VCaP (cell line): Measurements from ENCODE around the gene CTBP2.
"Not testable (repeated sequence)": the region's sequence is repeated elsewhere in the genome, so short reads cannot be mapped to it uniquely, and the experiment has no call there.

Source experiments
- H3K27ac ChIP-seq: fragments of 450-650 bp; 2 replicates; pipeline ENCODE4 v1.5.1; 2017
- TF ChIP-seq, protein P1 (sequence below): fragments of 450-650 bp; conservative IDR thresholded peaks from 2 replicates; pipeline ENCODE4 v1.5.1; 2017; ENCODE audit warnings: mild to moderate bottlenecking, moderate library complexity

The CTBP2 gene

GRCh38 chr10:125192620-125193019, 32.3 kb upstream of the CTBP2 start:
- no peak overlapping the region for H3K27ac ChIP-seq
- TF ChIP-seq, protein P1, sequence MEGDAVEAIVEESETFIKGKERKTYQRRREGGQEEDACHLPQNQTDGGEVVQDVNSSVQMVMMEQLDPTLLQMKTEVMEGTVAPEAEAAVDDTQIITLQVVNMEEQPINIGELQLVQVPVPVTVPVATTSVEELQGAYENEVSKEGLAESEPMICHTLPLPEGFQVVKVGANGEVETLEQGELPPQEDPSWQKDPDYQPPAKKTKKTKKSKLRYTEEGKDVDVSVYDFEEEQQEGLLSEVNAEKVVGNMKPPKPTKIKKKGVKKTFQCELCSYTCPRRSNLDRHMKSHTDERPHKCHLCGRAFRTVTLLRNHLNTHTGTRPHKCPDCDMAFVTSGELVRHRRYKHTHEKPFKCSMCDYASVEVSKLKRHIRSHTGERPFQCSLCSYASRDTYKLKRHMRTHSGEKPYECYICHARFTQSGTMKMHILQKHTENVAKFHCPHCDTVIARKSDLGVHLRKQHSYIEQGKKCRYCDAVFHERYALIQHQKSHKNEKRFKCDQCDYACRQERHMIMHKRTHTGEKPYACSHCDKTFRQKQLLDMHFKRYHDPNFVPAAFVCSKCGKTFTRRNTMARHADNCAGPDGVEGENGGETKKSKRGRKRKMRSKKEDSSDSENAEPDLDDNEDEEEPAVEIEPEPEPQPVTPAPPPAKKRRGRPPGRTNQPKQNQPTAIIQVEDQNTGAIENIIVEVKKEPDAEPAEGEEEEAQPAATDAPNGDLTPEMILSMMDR, result no peak

GRCh38 chr10:125192005-125192404, 31.6 kb upstream of the CTBP2 start:
- TF ChIP-seq, protein P1, result no peak
- no peak overlapping the region for H3K27ac ChIP-seq

DNA sequence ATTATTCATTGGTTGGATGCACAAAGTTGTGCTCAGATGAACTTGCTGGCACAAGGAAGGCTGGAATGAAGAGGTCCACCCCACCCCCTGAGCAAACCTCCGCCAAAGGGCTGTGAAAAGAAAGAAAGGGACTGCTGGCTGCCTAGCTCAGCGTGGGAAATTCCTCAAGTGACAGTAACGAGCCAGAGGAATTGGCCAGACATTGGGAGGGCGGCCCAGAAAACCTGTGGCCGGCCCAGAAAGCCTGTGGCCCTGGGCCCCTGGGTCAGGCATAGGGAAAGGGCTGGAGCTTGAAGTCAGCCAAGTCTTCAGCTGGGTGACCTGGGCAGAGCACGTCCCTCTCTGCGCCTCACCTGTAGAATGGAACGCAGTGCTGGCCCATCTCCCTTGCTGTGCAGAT, 30.6 kb upstream of the CTBP2 start:
- no peak overlapping the region for H3K27ac ChIP-seq
- TF ChIP-seq, protein P1, result no peak

GRCh38 chr10:125190414-125190813, 30.1 kb upstream of the CTBP2 start:
- TF ChIP-seq, protein P1, result no peak

DNA sequence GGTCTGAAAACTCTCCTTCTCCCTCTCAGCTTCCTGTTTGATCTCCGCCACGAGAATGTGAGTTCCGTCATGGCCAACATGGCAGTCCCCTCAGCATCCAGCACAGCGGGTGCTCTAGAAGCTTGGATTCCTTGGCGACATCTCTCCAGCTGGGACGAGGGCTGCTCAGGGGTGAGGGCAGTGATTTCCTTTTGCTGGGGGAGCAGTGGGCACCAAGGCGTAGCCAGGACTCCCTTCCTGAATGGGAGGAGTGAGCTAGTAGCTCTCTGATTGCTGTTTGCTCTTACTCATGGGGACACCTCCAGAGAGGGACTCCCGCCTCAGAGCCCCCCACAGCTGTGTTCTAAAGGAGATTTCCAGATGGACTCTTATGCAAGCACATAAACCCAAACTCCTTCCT, 28.8 kb upstream of the CTBP2 start:
- H3K27ac ChIP-seq, result no peak overlapping the region
- TF ChIP-seq, protein P1, result no peak

More at GRCh38 chr10:125190414-125190813, 30.1 kb upstream of the CTBP2 start:
- no peak overlapping the region for H3K27ac ChIP-seq

- TF ChIP-seq, protein P1, result no peak
- no peak overlapping the region for H3K27ac ChIP-seq
Observed at GRCh38 chr10:125187238-125188194, 27.2 kb upstream of the CTBP2 start.

DNA sequence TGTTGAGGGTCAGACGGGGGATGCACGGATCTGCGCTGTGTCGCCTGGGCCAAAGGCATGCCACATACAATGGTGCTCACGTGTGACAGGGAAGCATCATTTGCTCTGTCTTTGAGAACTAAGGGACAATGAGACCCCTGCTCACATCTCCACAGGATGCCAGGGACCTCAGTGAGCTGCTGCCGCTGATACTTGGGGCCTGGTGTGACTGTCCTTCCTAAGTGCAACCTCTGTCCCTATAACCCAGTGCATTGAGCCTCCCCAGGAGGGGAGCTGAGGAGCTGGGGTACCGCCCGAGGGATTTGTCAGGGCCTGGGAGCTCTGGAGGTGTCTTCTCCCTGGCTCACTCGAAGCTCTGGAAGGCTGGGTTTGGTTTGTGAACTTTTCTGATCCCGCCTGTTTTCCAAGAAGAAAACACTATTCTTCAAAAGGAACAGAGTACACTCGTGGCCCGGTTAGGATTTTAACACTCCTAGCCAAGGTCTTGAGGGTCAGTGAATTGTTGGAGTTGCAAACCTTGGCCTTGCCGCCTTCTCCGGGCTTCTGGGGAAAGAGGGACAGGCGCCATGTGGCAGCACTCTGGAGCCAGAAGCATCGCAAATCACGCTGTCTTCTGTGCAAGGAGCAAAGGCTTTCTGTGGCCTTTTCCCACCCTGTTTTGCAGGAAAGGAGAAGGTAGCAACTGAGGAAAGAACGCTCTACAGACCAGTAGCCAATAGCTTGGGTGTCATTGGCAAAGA, 26.2 kb upstream of the CTBP2 start:
- TF ChIP-seq, protein P1, result no peak

GRCh38 chr10:125179107-125179506, 18.7 kb upstream of the CTBP2 start:
- not testable (repeated sequence) for H3K27ac ChIP-seq

More for the DNA sequence above, 26.2 kb upstream of the CTBP2 start:
- no peak overlapping the region for H3K27ac ChIP-seq
